GM10248 (cell line): Measurements from ENCODE around the gene PLEKHA7.

Experiments
- CTCF ChIA-PET: fragments of 300-600 bp; sonication (Branson Sonifier 250); formaldehyde crosslinking; extraction: SDS; loops from one replicate; lab custom pipeline; 2021; ENCODE audit warnings: antibody characterized with exemption; lab: Yijun Ruan, JAX
- POLR2A ChIA-PET: fragments of 350-650 bp; sonication (Branson Sonifier 250); formaldehyde crosslinking; extraction: SDS; loops from one replicate; lab custom pipeline; 2020; ENCODE audit warnings: antibody characterized with exemption; lab: Yijun Ruan, JAX
- DNase-seq: peaks from one replicate; pipeline ENCODE4 v3.0.0; 2012; ENCODE audit errors: extremely low spot score
- TF ChIP-seq, protein P1 (sequence below): IDR thresholded peaks from 2 replicates; pipeline ENCODE4 v1.5.1; 2012; ENCODE audit warnings: mild to moderate bottlenecking, low read depth; ENCODE audit errors: extremely low read depth, missing control alignments, control extremely low read depth

Gene PLEKHA7

DNA sequence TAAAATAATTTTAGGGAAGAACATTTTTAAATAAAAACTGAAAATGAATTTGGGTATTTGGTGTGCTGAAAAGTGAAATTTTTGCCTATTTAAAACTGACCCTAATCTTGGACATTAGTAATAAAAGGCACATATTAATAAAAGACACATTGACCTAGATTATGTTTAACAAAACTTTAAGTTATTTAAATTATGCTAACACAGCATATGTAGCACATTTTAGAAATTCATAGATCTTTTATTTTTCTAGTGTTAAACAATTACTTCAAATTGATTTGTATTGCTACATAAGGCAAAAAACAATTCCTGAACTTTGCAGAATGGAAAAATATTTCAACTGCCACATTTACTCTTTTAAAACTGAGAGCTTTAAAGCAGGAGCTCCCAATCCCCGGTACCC, 265.1 kb downstream of the PLEKHA7 start:
- POLR2A ChIA-PET, result interaction anchor here (1.1 kb wide), 1 partner anchor 11 kb away, joined by 5 read pairs; the partner anchor contains the start of gene C11orf58
- TF ChIP-seq, protein P1, sequence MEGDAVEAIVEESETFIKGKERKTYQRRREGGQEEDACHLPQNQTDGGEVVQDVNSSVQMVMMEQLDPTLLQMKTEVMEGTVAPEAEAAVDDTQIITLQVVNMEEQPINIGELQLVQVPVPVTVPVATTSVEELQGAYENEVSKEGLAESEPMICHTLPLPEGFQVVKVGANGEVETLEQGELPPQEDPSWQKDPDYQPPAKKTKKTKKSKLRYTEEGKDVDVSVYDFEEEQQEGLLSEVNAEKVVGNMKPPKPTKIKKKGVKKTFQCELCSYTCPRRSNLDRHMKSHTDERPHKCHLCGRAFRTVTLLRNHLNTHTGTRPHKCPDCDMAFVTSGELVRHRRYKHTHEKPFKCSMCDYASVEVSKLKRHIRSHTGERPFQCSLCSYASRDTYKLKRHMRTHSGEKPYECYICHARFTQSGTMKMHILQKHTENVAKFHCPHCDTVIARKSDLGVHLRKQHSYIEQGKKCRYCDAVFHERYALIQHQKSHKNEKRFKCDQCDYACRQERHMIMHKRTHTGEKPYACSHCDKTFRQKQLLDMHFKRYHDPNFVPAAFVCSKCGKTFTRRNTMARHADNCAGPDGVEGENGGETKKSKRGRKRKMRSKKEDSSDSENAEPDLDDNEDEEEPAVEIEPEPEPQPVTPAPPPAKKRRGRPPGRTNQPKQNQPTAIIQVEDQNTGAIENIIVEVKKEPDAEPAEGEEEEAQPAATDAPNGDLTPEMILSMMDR, result no peak
- CTCF ChIA-PET, result interaction anchor here (0.9 to 5.2 kb wide), 2 partner anchors 10 to 38 kb away, joined by 3 to 21 read pairs; no protein-coding TSS in a partner anchor
- DNase-seq, result no peak

DNA sequence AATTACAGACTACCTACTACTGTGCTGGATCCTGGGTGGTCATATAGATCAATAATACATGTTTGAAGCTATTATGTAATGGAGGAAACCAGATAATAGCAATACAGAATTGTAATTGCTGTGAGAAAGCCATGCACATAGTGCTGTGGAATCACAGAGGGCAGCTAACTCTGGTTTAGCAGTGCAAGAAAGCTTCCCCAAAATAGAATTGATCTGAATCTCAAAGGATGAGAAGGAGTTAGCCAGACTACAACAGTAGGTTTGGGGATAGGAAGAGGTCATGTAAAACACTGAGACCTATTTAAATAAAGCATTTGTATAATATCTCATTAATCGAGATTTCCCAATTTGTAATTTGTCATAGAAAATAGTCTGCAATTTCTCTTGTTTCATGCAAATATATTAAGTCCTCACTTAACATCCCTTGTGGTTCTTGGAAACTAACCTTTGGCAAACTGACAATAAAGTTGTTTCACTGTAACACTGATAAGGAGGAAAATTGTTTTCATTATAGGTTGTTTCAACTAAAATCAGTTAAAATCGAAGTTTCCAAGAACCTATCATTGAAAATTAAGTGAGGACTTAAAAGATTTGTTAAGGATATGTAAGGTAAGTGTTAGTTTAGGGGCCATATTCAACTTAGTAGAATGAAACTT, 268.1 kb downstream of the PLEKHA7 start:
- no peak for DNase-seq
- ChIA-PET POLR2A (no interaction called here), CTCF (interaction anchor here (1.5 kb wide), 1 partner anchor 13 kb away, joined by 3 read pairs; no protein-coding TSS in a partner anchor)
- TF ChIP-seq, protein P1, result no peak

DNA sequence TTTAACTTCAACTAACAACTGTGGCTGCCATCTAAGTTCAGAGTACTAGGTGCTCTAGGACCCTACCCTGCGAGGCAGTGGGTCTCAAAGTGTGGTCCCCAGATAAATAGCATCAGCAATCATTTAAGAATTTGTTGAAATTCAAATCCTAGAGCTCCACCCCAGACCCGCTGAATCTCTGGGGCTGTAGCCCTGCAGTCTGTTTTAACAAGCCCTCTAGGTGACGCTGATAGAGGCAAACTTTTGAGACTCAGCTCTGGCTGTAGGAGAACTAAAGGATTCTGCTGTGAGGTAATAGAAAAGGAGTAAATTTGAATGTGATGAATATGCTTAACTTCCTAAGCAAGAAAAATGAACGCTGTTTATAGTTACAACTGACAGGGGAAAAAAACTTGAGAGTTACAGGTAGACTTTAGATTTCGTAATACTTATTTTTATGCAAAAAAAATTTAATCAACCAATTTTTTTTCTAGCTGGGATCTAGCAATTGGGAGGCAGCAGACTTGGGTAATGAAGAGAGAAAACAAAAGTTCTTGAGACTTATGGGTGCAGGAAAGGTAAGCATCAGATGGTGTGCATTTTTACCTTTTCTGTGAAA, 270.0 kb downstream of the PLEKHA7 start:
- POLR2A ChIA-PET, result no interaction called here
- CTCF ChIA-PET, result no interaction called here
- TF ChIP-seq, protein P1, result no peak
- no peak for DNase-seq

DNA sequence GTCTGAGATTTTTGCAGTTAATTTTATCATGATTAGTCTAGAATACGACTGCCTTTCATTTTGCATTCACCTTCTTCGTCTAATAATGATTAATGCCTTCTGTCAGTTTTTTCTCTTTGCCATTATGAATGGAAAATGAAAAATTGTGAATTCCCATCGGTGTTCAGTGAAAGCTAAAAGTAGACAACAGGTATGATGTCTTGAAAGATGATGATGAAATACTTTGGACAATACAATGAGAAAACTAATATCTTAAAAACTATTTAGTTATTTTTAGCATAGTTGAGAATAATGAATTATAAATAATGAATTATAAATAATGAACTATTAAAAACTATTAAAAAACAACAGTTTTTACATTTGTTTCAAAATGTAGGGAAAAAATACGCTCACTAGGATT, 270.7 kb downstream of the PLEKHA7 start:
- DNase-seq, result no peak
- TF ChIP-seq, protein P1, result no peak
- CTCF ChIA-PET, result no interaction called here
- POLR2A ChIA-PET, result no interaction called here

DNA sequence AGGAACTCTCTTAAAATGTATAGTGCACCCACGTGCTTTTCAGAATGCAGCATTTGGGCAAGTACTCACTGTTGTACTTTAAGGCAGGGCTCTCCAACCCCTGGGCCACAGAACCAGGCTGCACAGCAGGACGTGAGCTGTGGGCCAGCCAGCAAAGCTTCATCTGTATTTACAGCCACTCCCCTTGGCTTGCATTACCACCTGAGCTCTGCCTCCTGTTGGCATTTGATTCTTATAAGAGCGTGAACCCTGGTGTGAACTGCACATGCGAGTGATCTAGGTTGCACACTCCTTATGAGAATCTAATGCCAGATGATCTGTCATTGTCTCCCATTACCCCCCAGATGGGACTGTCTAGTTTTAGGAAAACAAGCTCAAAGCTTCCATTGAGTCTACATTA, 272.7 kb downstream of the PLEKHA7 start:
- ChIA-PET POLR2A (no interaction called here), CTCF (interaction anchor here (1.7 kb wide), 1 partner anchor 9 kb away, joined by 8 read pairs; no protein-coding TSS in a partner anchor)
- TF ChIP-seq, protein P1, result no peak
- no peak for DNase-seq

DNA sequence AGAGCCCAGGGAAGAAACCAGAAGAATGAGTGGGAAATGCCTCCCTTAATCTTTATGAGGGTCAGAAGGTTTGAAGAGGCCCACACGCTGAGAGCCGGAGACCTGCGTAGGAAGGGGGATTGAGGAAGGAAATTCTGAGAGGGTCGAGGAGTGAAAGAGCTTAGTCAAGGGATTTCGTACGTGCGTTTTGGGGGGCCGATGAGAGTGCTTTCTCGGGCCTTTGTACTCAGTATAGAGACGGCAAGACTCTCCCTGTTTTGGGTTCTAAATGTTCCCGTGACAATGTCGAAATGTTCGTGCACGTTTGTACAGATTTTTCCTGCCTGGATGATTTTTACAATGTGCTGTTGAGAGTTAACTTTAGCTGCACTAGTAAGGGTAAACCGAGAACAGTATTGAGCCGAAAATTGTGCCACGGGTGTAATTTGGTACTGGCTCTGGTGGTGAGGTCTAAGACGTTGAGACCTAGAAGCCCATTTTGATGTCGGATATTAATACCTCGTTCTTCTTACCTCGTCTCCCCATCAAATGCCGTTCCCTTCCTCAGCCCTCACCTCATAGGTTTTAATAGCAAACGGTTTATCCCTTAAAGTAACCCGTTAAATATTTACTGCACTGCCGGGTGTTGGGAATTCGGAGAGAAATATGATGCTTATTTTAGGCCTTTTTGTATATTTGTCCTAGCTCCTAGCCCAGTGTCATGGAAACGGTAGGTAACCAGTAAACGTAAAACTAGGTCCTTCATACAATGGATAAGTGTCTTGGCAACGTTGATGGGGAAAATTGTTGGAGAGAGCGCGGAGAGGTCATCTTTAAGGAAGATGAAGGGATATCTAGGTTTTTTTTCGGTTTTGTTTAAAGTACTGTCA, 275.0 kb downstream of the PLEKHA7 start:
- DNase-seq, result peak; percentile 11
- POLR2A ChIA-PET, result interaction anchor here (1.5 kb wide), 1 partner anchor 11 kb away, joined by 5 read pairs; no protein-coding TSS in a partner anchor
- CTCF ChIA-PET, result interaction anchor here (0.8 kb wide), 1 partner anchor 10 kb away, joined by 3 read pairs; no protein-coding TSS in a partner anchor
- TF ChIP-seq, protein P1, result no peak
